ENCODE data around the gene ZNF789. TPM values are rescaled to one million over a fixed set of nuclear protein-coding genes. Genes with fewer than 3 reads are reported as not detected.
A peak's percentile ranks its signal among the peaks of the same experiment; 100 is the strongest.

ZNF789 gene
- total and polyA plus RNA-seq, 4 experiments from 2014 or later = 7.6 to 21.2 (median 14.5) TPM

- Histone ChIP-seq H3K36me3 (ENCODE audit: insufficient read depth, low read length) (peaks cover 28% of the 10 kb centered on the region), H3K4me3 (ENCODE audit: low read length in 2 of 2) (no peak overlapping the region), H3K9me3 (ENCODE audit: control insufficient read depth in 1 of 2, low read length in 2 of 2) (peaks cover 6 to 12% of the 10 kb centered on the region in 2 donors), H3K4me1 (ENCODE audit: insufficient read depth, low read length) (no peaks in the 10 kb centered on the region), H3K27me3 (ENCODE audit: insufficient read depth, low read length) (no peaks in the 10 kb centered on the region), H3K27ac (ENCODE audit: low read depth, low read length) (no peak overlapping the region)
- H3K27me3 Mint-ChIP-seq = no peaks in the 10 kb centered on the region
- no peak overlapping the region for H3K27ac Mint-ChIP-seq
- peaks cover 42 to 44% of the 10 kb centered on the region in 2 donors for H3K36me3 Mint-ChIP-seq
- H3K9me3 Mint-ChIP-seq = peaks cover 0 to 20% (median 15%) of the 10 kb centered on the region in 8 donors
- intact Hi-C loops (cut with micrococcal nuclease) = no loop called here
- DNase-seq = no peak
- ChIA-PET POLR2A (ENCODE audit: partially characterized antibody) (interaction anchor here (0.6 to 1.5 kb wide), 5 partner anchors 9 to 82 kb away, joined by 3 to 5 read pairs (median 3); partner anchors contain the start of genes BUD31, ZNF394 and ZNF655), CTCF (ENCODE audit: partially characterized antibody) (interaction anchor here (0.7 kb wide), 1 partner anchor 10 kb away, joined by 3 read pairs; no protein-coding TSS in a partner anchor)
- no peak overlapping the region for H3K4me3 Mint-ChIP-seq
- peaks cover 0 to 9% (median 6%) of the 10 kb centered on the region in 4 donors for H3K4me1 Mint-ChIP-seq
These were observed 18.2 kb downstream of the ZNF789 start for GRCh38 chr7:99490878-99491277.

GRCh38 chr7:99493823-99494222, 21.1 kb downstream of the ZNF789 start:
- H3K36me3 ChIP-seq (ENCODE audit: insufficient read depth, low read length) = peaks cover 35% of the 10 kb centered on the region
- H3K9me3 Mint-ChIP-seq = peaks cover 0 to 20% (median 15%) of the 10 kb centered on the region in 8 donors
- H3K27me3 Mint-ChIP-seq = no peaks in the 10 kb centered on the region
- H3K9me3 ChIP-seq (ENCODE audit: control insufficient read depth in 1 of 2, low read length in 2 of 2) = peaks cover 6 to 12% of the 10 kb centered on the region in 2 donors
- no peak overlapping the region for H3K27ac Mint-ChIP-seq
- H3K36me3 Mint-ChIP-seq = peaks cover 51 to 53% of the 10 kb centered on the region in 2 donors
- H3K27ac ChIP-seq (ENCODE audit: low read depth, low read length) = no peak overlapping the region
- no peak overlapping the region for H3K4me3 Mint-ChIP-seq
- POLR2A ChIA-PET (ENCODE audit: partially characterized antibody) = interaction anchor here (0.7 kb wide), 1 partner anchor 10 kb away, joined by 3 read pairs; no protein-coding TSS in a partner anchor
- H3K27me3 ChIP-seq (ENCODE audit: insufficient read depth, low read length) = no peaks in the 10 kb centered on the region
- H3K4me1 Mint-ChIP-seq = peaks cover 17 to 27% (median 19%) of the 10 kb centered on the region in 4 donors
- H3K4me3 ChIP-seq (ENCODE audit: low read length in 2 of 2) = no peak overlapping the region
- H3K4me1 ChIP-seq (ENCODE audit: insufficient read depth, low read length) = peaks cover 17% of the 10 kb centered on the region
- no peak for DNase-seq
- intact Hi-C loops (cut with micrococcal nuclease) = no loop called here
- CTCF ChIA-PET (ENCODE audit: partially characterized antibody) = no interaction called here

GRCh38 chr7:99497766-99498545, 25.3 kb downstream of the ZNF789 start:
- Mint-ChIP-seq H3K4me1 (peaks cover 17 to 42% (median 29%) of the 10 kb centered on the region in 4 donors), H3K27ac (peak overlapping the region; percentile 80 to 100 (median 96)), H3K4me3 (peak overlapping the region; percentile 98 to 100 (median 100)), H3K9me3 (peaks cover 0 to 16% (median 13%) of the 10 kb centered on the region in 8 donors), H3K36me3 (peaks cover 34 to 47% of the 10 kb centered on the region in 2 donors), H3K27me3 (no peaks in the 10 kb centered on the region)
- Histone ChIP-seq H3K36me3 (ENCODE audit: insufficient read depth, low read length) (peaks cover 33% of the 10 kb centered on the region), H3K27ac (ENCODE audit: low read depth, low read length) (peak overlapping the region; percentile 96), H3K9me3 (ENCODE audit: control insufficient read depth in 1 of 2, low read length in 2 of 2) (peaks cover 6 to 12% of the 10 kb centered on the region in 2 donors), H3K27me3 (ENCODE audit: insufficient read depth, low read length) (no peaks in the 10 kb centered on the region), H3K4me1 (ENCODE audit: insufficient read depth, low read length) (peaks cover 24% of the 10 kb centered on the region), H3K4me3 (ENCODE audit: low read length in 2 of 2) (peak overlapping the region; percentile 71 to 98)
- intact Hi-C loops (cut with micrococcal nuclease) = no loop called here
- POLR2A ChIA-PET (ENCODE audit: partially characterized antibody) = interaction anchor here (0.9 to 3.7 kb wide), 6 partner anchors 22 to 95 kb away, joined by 3 to 26 read pairs (median 4); partner anchors contain the start of genes FAM200A and ZNF655
- CTCF ChIA-PET (ENCODE audit: partially characterized antibody) = interaction anchor here (1.2 to 1.6 kb wide), 3 partner anchors 22 to 52 kb away, joined by 3 to 4 read pairs (median 3); partner anchors contain the start of gene ZNF789
- peak in 1 of 5 donors; percentile 22 for DNase-seq

GRCh38 chr7:99498546-99498944, 25.9 kb downstream of the ZNF789 start:
- DNase-seq = no peak
- intact Hi-C loops (cut with micrococcal nuclease) = no loop called here
- CTCF ChIA-PET (ENCODE audit: partially characterized antibody) = interaction anchor here (1.6 kb wide), 1 partner anchor 25 kb away, joined by 4 read pairs; the partner anchor contains the start of gene ZNF789
- Histone ChIP-seq H3K4me1 (ENCODE audit: insufficient read depth, low read length) (peaks cover 24% of the 10 kb centered on the region), H3K27ac (ENCODE audit: low read depth, low read length) (peak overlapping the region; percentile 96), H3K9me3 (ENCODE audit: control insufficient read depth in 1 of 2, low read length in 2 of 2) (peaks cover 3 to 10% of the 10 kb centered on the region in 2 donors), H3K4me3 (ENCODE audit: low read length in 2 of 2) (peak overlapping the region; percentile 71 to 98), H3K36me3 (ENCODE audit: insufficient read depth, low read length) (peaks cover 27% of the 10 kb centered on the region), H3K27me3 (ENCODE audit: insufficient read depth, low read length) (no peaks in the 10 kb centered on the region)
- Mint-ChIP-seq H3K4me1 (peaks cover 17 to 42% (median 29%) of the 10 kb centered on the region in 4 donors), H3K36me3 (peaks cover 28 to 41% of the 10 kb centered on the region in 2 donors), H3K9me3 (peaks cover 0 to 12% (median 9%) of the 10 kb centered on the region in 8 donors), H3K4me3 (peak overlapping the region; percentile 98 to 100 (median 100)), H3K27me3 (no peaks in the 10 kb centered on the region), H3K27ac (peak overlapping the region; percentile 88 to 100 (median 100))
- POLR2A ChIA-PET (ENCODE audit: partially characterized antibody) = interaction anchor here (0.9 to 3.7 kb wide), 6 partner anchors 22 to 96 kb away, joined by 3 to 61 read pairs (median 4); partner anchors contain the start of genes FAM200A and ZNF655

GRCh38 chr7:99499371-99499720, 26.7 kb downstream of the ZNF789 start:
- Mint-ChIP-seq H3K9me3 (peaks cover 0 to 4% (median 1%) of the 10 kb centered on the region in 8 donors), H3K27me3 (no peaks in the 10 kb centered on the region), H3K4me3 (peak overlapping the region; percentile 98 to 100 (median 100)), H3K27ac (peak overlapping the region; percentile 97 to 100 (median 100)), H3K4me1 (peaks cover 16 to 43% (median 29%) of the 10 kb centered on the region in 4 donors), H3K36me3 (peaks cover 20 to 33% of the 10 kb centered on the region in 2 donors)
- ChIA-PET POLR2A (ENCODE audit: partially characterized antibody) (interaction anchor here (1.0 to 3.7 kb wide), 21 partner anchors 8 to 1719 kb away, joined by 3 to 61 read pairs (median 7); partner anchors contain the start of genes ATP5MF, BUD31, FAM200A and PDAP1), CTCF (ENCODE audit: partially characterized antibody) (interaction anchor here (1.1 kb wide), 1 partner anchor 26 kb away, joined by 3 read pairs; no protein-coding TSS in a partner anchor)
- intact Hi-C loops (cut with micrococcal nuclease) = loop anchor here (1.0 kb wide), 2 partner anchors 90 to 117 kb away; partner anchors contain the start of gene ZSCAN25
- H3K27ac ChIP-seq (ENCODE audit: low read depth, low read length) = peak overlapping the region; percentile 96
- H3K4me3 ChIP-seq (ENCODE audit: low read length in 2 of 2) = peak overlapping the region; percentile 95 to 98
- peaks cover 0 to 2% of the 10 kb centered on the region in 2 donors for H3K9me3 ChIP-seq (ENCODE audit: control insufficient read depth in 1 of 2, low read length in 2 of 2)
- H3K4me1 ChIP-seq (ENCODE audit: insufficient read depth, low read length) = peaks cover 24% of the 10 kb centered on the region
- peak; percentile 49 to 62 (median 54) for DNase-seq
- H3K27me3 ChIP-seq (ENCODE audit: insufficient read depth, low read length) = no peaks in the 10 kb centered on the region
- peaks cover 19% of the 10 kb centered on the region for H3K36me3 ChIP-seq (ENCODE audit: insufficient read depth, low read length)

GRCh38 chr7:99499721-99500636, 27.3 kb downstream of the ZNF789 start, which contains the start of gene ZNF394:
Gene ZNF394, minus strand, starts transcription at chr7:99500281. Its CDS starts 188 bp downstream, at chr7:99500093.
- Histone ChIP-seq H3K4me3 (ENCODE audit: low read length in 2 of 2) (peak within 1 kb of the TSS; percentile 95 to 98), H3K27me3 (ENCODE audit: insufficient read depth, low read length) (no peaks in the 10 kb centered on the region), H3K36me3 (ENCODE audit: insufficient read depth, low read length) (peaks cover 13% of the 10 kb centered on the region), H3K4me1 (ENCODE audit: insufficient read depth, low read length) (peaks cover 24% of the 10 kb centered on the region), H3K27ac (ENCODE audit: low read depth, low read length) (peak within 1 kb of the TSS; percentile 96), H3K9me3 (ENCODE audit: control insufficient read depth in 1 of 2, low read length in 2 of 2) (no peaks in the 10 kb centered on the region)
- no peaks in the 10 kb centered on the region for H3K27me3 Mint-ChIP-seq
- intact Hi-C loops (cut with micrococcal nuclease) = loop anchor here (1.0 kb wide), 4 partner anchors 28 to 116 kb away; partner anchors contain the start of genes FAM200A, ZNF789 and ZSCAN25
- H3K27ac Mint-ChIP-seq = peak within 1 kb of the TSS; percentile 97 to 100 (median 100)
- peaks cover 16 to 48% (median 29%) of the 10 kb centered on the region in 4 donors for H3K4me1 Mint-ChIP-seq
- ChIA-PET CTCF (ENCODE audit: partially characterized antibody) (interaction anchor here (0.9 to 1.2 kb wide), 3 partner anchors 27 to 174 kb away, joined by 3 read pairs; partner anchors contain the start of gene ARPC1A), POLR2A (ENCODE audit: partially characterized antibody) (interaction anchor here (0.6 to 3.7 kb wide), 25 partner anchors 8 to 1718 kb away, joined by 3 to 61 read pairs (median 6); partner anchors contain the start of genes ATP5MF, BUD31, FAM200A and PDAP1)
- peak; percentile 86 to 92 (median 88) for DNase-seq
- H3K36me3 Mint-ChIP-seq = peaks cover 13 to 35% of the 10 kb centered on the region in 2 donors
- peak within 1 kb of the TSS; percentile 98 to 100 (median 100) for H3K4me3 Mint-ChIP-seq
- H3K9me3 Mint-ChIP-seq = peaks cover 0 to under 1% (median 0%) of the 10 kb centered on the region in 8 donors

All from CD4-positive, alpha-beta memory T cell (primary cell).